ENCODE results near the gene TOP3A. TPM values are rescaled to one million over a fixed set of nuclear protein-coding genes. Genes with fewer than 3 reads are reported as not detected.

The TOP3A gene
- total RNA-seq, 1 experiment from 2014 or later: 48.8 TPM

GRCh38 chr17:18246880-18247612, 67.7 kb downstream of the TOP3A start:
- ATAC-seq: peak; percentile 75
- POLR2A ChIA-PET: no interaction called here
- RAD21 ChIA-PET (ENCODE audit: low non-redundant PET in 1 of 2, low total read pairs in 2 of 2, uncharacterized antibody in 2 of 2, unreplicated experiment in 2 of 2): no interaction called here
- Histone ChIP-seq H3K9me2 (ENCODE audit: insufficient read depth) (no peaks in the 10 kb centered on the region), H3K79me2 (ENCODE audit: insufficient read depth, low read length) (no peaks in the 10 kb centered on the region), H3K9ac (ENCODE audit: low read length) (no peak overlapping the region), H2AFZ (ENCODE audit: low read depth, low read length, poor library complexity, severe bottlenecking) (no peak overlapping the region), H3K27me3 (ENCODE audit: insufficient read depth, low read length) (no peaks in the 10 kb centered on the region), H3K4me1 (ENCODE audit: control insufficient read depth in 1 of 2, insufficient read depth in 2 of 2, low read length in 2 of 2) (peaks cover 0 to 12% of the 10 kb centered on the region in 2 experiments; a peak in 2 of 4 replicates), H3K4me3 (replicated peaks in 1 of 2; ENCODE audit: low read depth in 1 of 2, low read length in 2 of 2) (no peak overlapping the region), H3K36me3 (ENCODE audit: control insufficient read depth in 1 of 2, insufficient read depth in 2 of 2, low read length in 2 of 2) (peaks cover 20 to 47% of the 10 kb centered on the region in 2 experiments), H3K27ac (ENCODE audit: low read depth, low read length) (peak overlapping the region; percentile 39; the same call in 1 of the 2 replicates), H3K9me3 (ENCODE audit: control insufficient read depth in 1 of 2, insufficient read depth in 1 of 2, low read depth in 1 of 2, low read length in 2 of 2) (no peaks in the 10 kb centered on the region), H4K20me1 (ENCODE audit: insufficient read depth) (peaks cover 6% of the 10 kb centered on the region; the same call in 1 of the 2 replicates), H3K4me2 (ENCODE audit: low read length) (no peak overlapping the region; the same call in 1 of the 2 replicates)
- DNase-seq (ENCODE audit: low read depth, low spot score): no peak
- CTCF ChIA-PET: interaction anchor here (1.1 kb wide), 1 partner anchor 75 kb away, joined by 5 read pairs; no protein-coding TSS in a partner anchor
- BruUV-seq (replicated peaks): no TSS peak
- TF ChIP-seq ELF1 (IDR thresholded peaks at IDR 0.05; ENCODE audit: borderline replicate concordance, low read depth) (no peak), TCF7L2 (IDR thresholded peaks at IDR 0.05; ENCODE audit: borderline replicate concordance, extremely low read depth, insufficient read depth, insufficient read length) (peak; percentile 78)
- intact Hi-C loops (cut with micrococcal nuclease): no loop called here

GRCh38 chr17:18246109-18246725, 68.6 kb downstream of the TOP3A start:
- no peak overlapping the region for H3K9ac ChIP-seq (ENCODE audit: low read length)
- peaks cover 6% of the 10 kb centered on the region; the same call in 1 of the 2 replicates for H4K20me1 ChIP-seq (ENCODE audit: insufficient read depth)
- RAD21 ChIA-PET (ENCODE audit: low non-redundant PET in 1 of 2, low total read pairs in 2 of 2, uncharacterized antibody in 2 of 2, unreplicated experiment in 2 of 2): no interaction called here
- peak overlapping the region; percentile 18; the same call in 1 of the 2 replicates for H3K27ac ChIP-seq (ENCODE audit: low read depth, low read length)
- H3K27me3 ChIP-seq (ENCODE audit: insufficient read depth, low read length): no peaks in the 10 kb centered on the region
- no peaks in the 10 kb centered on the region for H3K79me2 ChIP-seq (ENCODE audit: insufficient read depth, low read length)
- no peaks in the 10 kb centered on the region for H3K9me2 ChIP-seq (ENCODE audit: insufficient read depth)
- peaks cover 17 to 42% of the 10 kb centered on the region in 2 experiments for H3K36me3 ChIP-seq (ENCODE audit: control insufficient read depth in 1 of 2, insufficient read depth in 2 of 2, low read length in 2 of 2)
- H3K4me2 ChIP-seq (ENCODE audit: low read length): no peak overlapping the region
- TF ChIP-seq TCF7L2 (IDR thresholded peaks at IDR 0.05; ENCODE audit: borderline replicate concordance, extremely low read depth, insufficient read depth, insufficient read length): no peak
- no peak for TF ChIP-seq ATF3 (IDR thresholded peaks at IDR 0.05)
- no peak for TF ChIP-seq CBX3 (IDR thresholded peaks at IDR 0.05; ENCODE audit: low read depth)
- TF ChIP-seq MAX (IDR thresholded peaks at IDR 0.05): no peak
- TF ChIP-seq CTCF (IDR thresholded peaks at IDR 0.05 in 2 of 3, conservative IDR thresholded peaks at IDR 0.05 in 1 of 3; ENCODE audit: borderline replicate concordance in 1 of 3, insufficient read depth in 1 of 3, low read depth in 2 of 3, low read length in 2 of 3): no peak
- no peak for TF ChIP-seq YY1 (IDR thresholded peaks at IDR 0.05; ENCODE audit: extremely low read depth, insufficient replicate concordance, low read depth, low read length)
- no peak for TF ChIP-seq JUND (IDR thresholded peaks at IDR 0.05)
- H3K9me3 ChIP-seq (ENCODE audit: control insufficient read depth in 1 of 2, insufficient read depth in 1 of 2, low read depth in 1 of 2, low read length in 2 of 2): no peaks in the 10 kb centered on the region
- DNase-seq (ENCODE audit: low read depth, low spot score) (no peak), ATAC-seq (no peak)
- no peak overlapping the region for H2AFZ ChIP-seq (ENCODE audit: low read depth, low read length, poor library complexity, severe bottlenecking)
- POLR2A ChIA-PET: no interaction called here
- no peak overlapping the region for H3K4me3 ChIP-seq (replicated peaks in 1 of 2; ENCODE audit: low read depth in 1 of 2, low read length in 2 of 2)
- peaks cover 0 to 12% of the 10 kb centered on the region in 2 experiments; a peak in 2 of 4 replicates for H3K4me1 ChIP-seq (ENCODE audit: control insufficient read depth in 1 of 2, insufficient read depth in 2 of 2, low read length in 2 of 2)
- intact Hi-C loops (cut with micrococcal nuclease): no loop called here
- BruUV-seq (replicated peaks): no TSS peak
- CTCF ChIA-PET: no interaction called here
